Glutamatergic neuron (in vitro differentiated cells): ENCODE results near the gene DLK1. TPM values are rescaled to one million over a fixed set of nuclear protein-coding genes. Genes with fewer than 3 reads are reported as not detected.

ENCODE experiments used
- DNase-seq: peaks from one replicate; pipeline ENCODE4 v3.0.0; 2022
- H3K27ac Mint-ChIP-seq: one replicate; pipeline ENCODE4 v1.8.0; 2020; ENCODE audit warnings: mild to moderate bottlenecking, mixed read lengths, inconsistent platforms; ENCODE audit not compliant: unreplicated experiment
- H3K27me3 Mint-ChIP-seq: one replicate; pipeline ENCODE4 v1.8.0; 2020; ENCODE audit warnings: mild to moderate bottlenecking, moderate library complexity, mixed read lengths, inconsistent platforms; ENCODE audit not compliant: unreplicated experiment
- H3K36me3 Mint-ChIP-seq: one replicate; pipeline ENCODE4 v1.8.0; 2020; ENCODE audit warnings: mild to moderate bottlenecking, mixed read lengths, inconsistent platforms; ENCODE audit not compliant: unreplicated experiment
- H3K4me1 Mint-ChIP-seq: one replicate; pipeline ENCODE4 v1.8.0; 2020; ENCODE audit warnings: mild to moderate bottlenecking, low read depth, mixed read lengths, inconsistent platforms; ENCODE audit not compliant: unreplicated experiment
- H3K4me3 Mint-ChIP-seq: one replicate; pipeline ENCODE4 v1.8.0; 2020; ENCODE audit warnings: mild to moderate bottlenecking, mixed read lengths, inconsistent platforms; ENCODE audit not compliant: unreplicated experiment
- H3K9me3 Mint-ChIP-seq: one replicate; pipeline ENCODE4 v1.8.0; 2020; ENCODE audit warnings: mild to moderate bottlenecking, moderate library complexity, mixed read lengths, inconsistent platforms; ENCODE audit not compliant: unreplicated experiment
- total RNA-seq: library from RNA; stranded (reverse); fragmentation: NEBNext Ultra II Directional; extraction: Animal tissue kit (Norgen Biotek cat#: 25700); gene quantifications from one replicate; pipeline ENCODE4 v1.2.1, GENCODE V29; 2021; ENCODE audit not compliant: unreplicated experiment
- TF ChIP-seq, protein P1 (sequence below): fragments of 200-600 bp; sonication (generic); IDR thresholded peaks from one replicate; pipeline ENCODE4 v1.5.0; 2021; ENCODE audit not compliant: partially characterized antibody, unreplicated experiment

DLK1 gene
- total RNA-seq, 1 donor from 2014 or later: 37.3 TPM

DNA sequence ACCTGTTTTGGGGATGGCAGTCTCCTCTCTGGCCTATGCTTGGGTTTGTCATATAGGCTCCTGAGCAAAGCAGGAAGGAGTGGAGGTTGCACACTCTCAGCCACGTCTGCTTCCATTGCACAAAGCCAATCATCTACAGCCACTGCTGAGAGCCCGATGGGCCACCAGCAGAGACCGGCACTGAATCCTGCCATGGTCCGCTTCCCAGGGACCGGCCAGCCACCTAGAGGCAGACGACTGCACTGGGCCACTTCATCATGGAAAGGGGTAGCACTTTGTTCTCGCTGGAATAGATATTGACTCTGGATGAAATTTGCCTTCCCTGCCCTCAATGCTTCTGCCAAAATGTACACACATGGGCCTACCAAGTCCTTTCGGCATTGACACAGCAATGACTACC, 22.3 kb downstream of the DLK1 start:
- DNase-seq: no peak
- Mint-ChIP-seq H3K27me3 (no peaks in the 10 kb centered on the region), H3K36me3 (no peaks in the 10 kb centered on the region), H3K9me3 (peaks cover 2% of the 10 kb centered on the region), H3K4me1 (no peaks in the 10 kb centered on the region), H3K4me3 (no peak overlapping the region), H3K27ac (no peak overlapping the region)
- TF ChIP-seq, protein P1, sequence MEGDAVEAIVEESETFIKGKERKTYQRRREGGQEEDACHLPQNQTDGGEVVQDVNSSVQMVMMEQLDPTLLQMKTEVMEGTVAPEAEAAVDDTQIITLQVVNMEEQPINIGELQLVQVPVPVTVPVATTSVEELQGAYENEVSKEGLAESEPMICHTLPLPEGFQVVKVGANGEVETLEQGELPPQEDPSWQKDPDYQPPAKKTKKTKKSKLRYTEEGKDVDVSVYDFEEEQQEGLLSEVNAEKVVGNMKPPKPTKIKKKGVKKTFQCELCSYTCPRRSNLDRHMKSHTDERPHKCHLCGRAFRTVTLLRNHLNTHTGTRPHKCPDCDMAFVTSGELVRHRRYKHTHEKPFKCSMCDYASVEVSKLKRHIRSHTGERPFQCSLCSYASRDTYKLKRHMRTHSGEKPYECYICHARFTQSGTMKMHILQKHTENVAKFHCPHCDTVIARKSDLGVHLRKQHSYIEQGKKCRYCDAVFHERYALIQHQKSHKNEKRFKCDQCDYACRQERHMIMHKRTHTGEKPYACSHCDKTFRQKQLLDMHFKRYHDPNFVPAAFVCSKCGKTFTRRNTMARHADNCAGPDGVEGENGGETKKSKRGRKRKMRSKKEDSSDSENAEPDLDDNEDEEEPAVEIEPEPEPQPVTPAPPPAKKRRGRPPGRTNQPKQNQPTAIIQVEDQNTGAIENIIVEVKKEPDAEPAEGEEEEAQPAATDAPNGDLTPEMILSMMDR: no peak

DNA sequence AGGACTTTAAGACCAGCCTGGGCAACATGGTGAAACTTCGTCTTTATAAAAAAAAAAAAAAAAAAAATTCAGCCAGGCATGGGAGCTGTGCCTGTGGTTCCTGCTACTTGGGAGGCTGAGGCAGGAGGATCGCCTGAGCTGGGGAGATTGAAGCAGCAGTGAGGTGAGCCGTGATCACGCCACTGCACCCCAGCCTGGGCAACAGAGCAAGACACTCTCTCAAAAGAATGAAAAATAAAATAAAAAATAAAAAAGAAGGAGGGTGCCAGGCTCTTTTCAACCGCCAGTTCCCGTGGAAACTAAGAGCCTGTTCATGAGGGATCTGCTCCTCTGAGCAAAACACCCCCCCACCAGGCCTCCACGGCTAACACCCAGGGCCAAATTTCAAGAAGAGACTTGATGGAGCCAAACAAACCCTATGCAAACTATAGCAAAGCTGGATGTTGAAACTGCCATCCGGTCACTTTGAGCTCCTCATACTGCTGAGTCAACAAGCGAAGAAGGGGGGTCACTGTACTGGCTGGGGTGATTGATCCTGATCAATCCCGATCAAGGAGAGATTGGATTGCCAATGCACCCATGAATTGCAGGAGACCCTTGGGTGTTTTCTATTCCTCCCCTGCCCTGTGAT, 23.4 kb downstream of the DLK1 start:
- Mint-ChIP-seq H3K27ac (no peak overlapping the region), H3K4me1 (no peaks in the 10 kb centered on the region), H3K36me3 (no peaks in the 10 kb centered on the region), H3K9me3 (peaks cover 4% of the 10 kb centered on the region), H3K4me3 (no peak overlapping the region), H3K27me3 (no peaks in the 10 kb centered on the region)
- TF ChIP-seq, protein P1: no peak
- no peak for DNase-seq

DNA sequence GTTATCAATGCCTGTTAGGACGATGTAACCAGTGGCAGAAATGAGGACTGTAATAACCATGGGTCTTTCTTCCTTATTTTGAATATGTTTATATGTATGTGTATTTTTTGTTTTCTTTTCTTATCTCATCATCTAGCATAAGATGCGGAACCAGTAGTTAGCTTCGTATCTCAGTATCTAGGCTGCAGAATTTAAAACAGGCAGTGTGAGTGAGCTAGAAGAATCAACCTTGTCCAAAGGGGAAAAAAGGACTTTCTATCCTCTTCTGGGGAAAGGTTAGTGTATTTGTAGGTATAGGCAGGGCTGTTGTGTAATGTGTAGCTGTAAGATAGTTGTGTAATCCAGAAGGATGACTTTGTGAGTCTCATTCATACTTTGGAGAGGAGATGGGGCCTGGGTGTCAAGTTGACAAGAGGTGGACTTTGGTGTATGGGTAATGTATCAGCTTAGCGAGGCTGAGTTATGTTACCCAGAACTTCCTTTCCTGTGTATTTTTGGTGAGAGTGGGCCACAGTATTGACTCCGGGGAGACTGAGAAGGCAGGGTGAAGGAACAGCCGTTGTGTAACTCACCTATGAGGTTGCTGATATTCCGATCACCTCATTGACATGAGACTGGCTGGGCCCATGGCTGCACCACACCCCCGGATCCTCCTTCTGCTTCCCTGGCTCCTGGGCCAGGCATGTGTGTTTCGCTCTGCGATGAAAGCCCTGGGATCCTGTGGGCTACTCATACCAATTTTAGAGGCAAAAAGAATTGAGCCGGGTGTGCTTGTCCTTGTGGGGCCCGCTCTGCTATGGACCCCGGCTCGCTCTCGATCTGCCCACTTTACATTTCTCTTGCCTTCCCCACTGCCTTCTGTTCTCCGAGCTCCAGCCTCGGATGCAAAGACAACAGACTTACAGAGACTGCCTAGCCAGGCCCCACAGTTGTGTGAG, 24.3 kb downstream of the DLK1 start:
- no peaks in the 10 kb centered on the region for H3K36me3 Mint-ChIP-seq
- peaks cover 5% of the 10 kb centered on the region for H3K9me3 Mint-ChIP-seq
- no peak overlapping the region for H3K4me3 Mint-ChIP-seq
- H3K27me3 Mint-ChIP-seq: no peaks in the 10 kb centered on the region
- H3K27ac Mint-ChIP-seq: no peak overlapping the region
- no peaks in the 10 kb centered on the region for H3K4me1 Mint-ChIP-seq
- DNase-seq: no peak
- TF ChIP-seq, protein P1: no peak

DNA sequence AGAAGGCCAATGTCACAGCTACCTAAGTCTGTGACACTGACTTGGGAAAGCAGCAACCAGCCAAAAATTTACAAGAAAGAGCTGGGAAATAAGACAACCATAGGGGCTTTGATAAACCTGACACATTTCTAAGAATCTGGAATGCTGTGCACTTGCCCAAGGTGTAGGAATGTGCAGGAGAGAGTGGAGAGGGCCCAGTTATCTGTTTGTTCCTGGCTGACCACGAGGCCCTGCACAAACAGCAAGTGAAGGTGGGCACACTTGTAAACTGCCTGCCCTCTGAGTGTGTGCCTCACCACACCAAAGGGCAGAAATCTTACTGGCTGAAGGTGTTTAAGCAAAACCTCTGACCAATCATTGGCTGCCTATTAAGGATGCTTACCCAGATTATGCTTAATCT, 27.3 kb downstream of the DLK1 start:
- Mint-ChIP-seq H3K36me3 (no peaks in the 10 kb centered on the region), H3K4me1 (no peaks in the 10 kb centered on the region), H3K27ac (no peak overlapping the region), H3K9me3 (peaks cover 3% of the 10 kb centered on the region), H3K4me3 (no peak overlapping the region), H3K27me3 (no peaks in the 10 kb centered on the region)
- DNase-seq: no peak
- TF ChIP-seq, protein P1: no peak

DNA sequence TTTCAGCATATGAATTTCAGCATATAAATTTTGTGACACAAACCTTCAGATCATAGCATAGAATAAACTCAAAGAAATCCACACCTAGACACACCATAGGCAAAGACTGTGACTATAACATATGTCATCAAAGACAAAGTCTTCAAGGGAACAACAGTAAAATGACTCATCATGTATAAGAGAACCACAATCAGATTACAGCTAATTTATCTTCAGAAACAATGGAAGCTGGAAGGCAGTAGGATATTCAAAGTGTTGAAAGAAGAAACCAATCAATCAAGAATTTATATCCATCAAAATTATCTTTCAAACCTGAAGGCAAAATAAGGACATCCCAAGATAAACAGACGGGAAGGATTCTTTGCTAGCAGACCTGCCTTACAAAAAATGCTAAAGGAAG, 29.0 kb downstream of the DLK1 start:
- H3K27ac Mint-ChIP-seq: no peak overlapping the region
- H3K4me1 Mint-ChIP-seq: no peaks in the 10 kb centered on the region
- H3K9me3 Mint-ChIP-seq: peaks cover 3% of the 10 kb centered on the region
- no peak overlapping the region for H3K4me3 Mint-ChIP-seq
- H3K36me3 Mint-ChIP-seq: no peaks in the 10 kb centered on the region
- H3K27me3 Mint-ChIP-seq: no peaks in the 10 kb centered on the region
- TF ChIP-seq, protein P1: no peak
- DNase-seq: no peak
